ENCODE results near the gene LGALS7. TPM values are rescaled to one million over a fixed set of nuclear protein-coding genes. Genes with fewer than 3 reads are reported as not detected.

The LGALS7 gene
- polyA plus RNA-seq, 1 of the 3 experiments (the other 2 are of a cell fraction), result not detected

DNA sequence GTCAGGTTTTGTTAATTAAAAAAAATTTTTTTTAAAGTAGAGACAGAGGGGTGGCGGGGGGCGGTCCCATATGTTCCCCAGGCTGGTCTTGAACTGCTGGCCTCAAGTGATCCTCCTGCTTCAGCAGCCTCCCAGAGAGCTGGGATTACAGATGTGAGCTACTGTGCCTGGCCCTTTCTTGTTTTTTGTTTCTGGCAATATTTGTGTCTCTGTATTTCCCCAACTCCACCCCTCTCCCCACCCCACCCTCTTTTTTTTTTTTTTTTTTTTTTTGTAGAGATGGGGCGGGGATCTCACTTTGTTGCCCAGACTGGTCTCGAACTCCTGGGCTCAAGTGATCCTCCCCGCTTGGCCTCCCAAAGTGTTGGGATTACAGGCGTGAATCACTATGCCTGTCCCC, 28.4 kb downstream of the LGALS7 start:
- no peaks in the 10 kb centered on the region for H4K20me1 ChIP-seq (ENCODE audit: insufficient read depth)
- POLR2A ChIA-PET, result no interaction called here
- no peak for DNase-seq

DNA sequence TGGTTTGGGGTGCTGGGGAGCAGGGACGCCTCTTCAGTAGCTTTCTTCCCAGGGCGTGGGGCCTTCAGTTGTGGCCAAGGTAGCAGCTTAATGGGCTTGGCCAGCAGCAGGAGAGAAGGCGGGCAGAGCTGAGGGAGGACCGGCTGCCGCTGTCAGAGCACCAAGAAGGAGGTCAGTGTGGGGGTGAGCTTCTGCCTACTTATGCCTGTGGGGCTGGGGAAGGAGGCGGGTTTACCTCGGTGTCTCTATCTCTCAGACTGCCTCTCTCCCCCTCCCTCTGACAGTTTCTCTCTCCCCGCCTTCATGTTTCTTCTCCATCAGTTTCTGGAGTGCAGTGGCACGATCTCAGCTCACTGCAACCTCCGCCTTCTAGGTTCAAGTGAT, 29.0 kb downstream of the LGALS7 start, which contains the start of gene CAPN12:
CAPN12 (minus strand) TSS at position 177 of the 384 bp plus-strand sequence. CDS start 309 bp downstream, outside the sequence.
- WGBS (ENCODE audit: low lambda C conversion rate), result 93% methylated on average over 8 of the region's 10 CpGs
- ChIA-PET POLR2A (no interaction called here), CTCF (interaction anchor here (1.1 to 1.2 kb wide), 2 partner anchors 14 to 186 kb away, joined by 3 to 4 read pairs; no protein-coding TSS in a partner anchor)

More for the DNA sequence above, 28.4 kb downstream of the LGALS7 start:
- no peaks in the 10 kb centered on the region for H3K4me1 ChIP-seq (ENCODE audit: control insufficient read depth in 1 of 2, insufficient read depth in 2 of 2, low read depth in 1 of 2, low read length in 1 of 2)
- no peak overlapping the region for H3K27ac ChIP-seq (ENCODE audit: low read depth in 2 of 2, low read length in 1 of 2)
- CTCF ChIA-PET, result interaction anchor here (1.1 kb wide), 1 partner anchor 15 kb away, joined by 4 read pairs; no protein-coding TSS in a partner anchor
- H3K9ac ChIP-seq, result no peak overlapping the region
- H2AFZ ChIP-seq (ENCODE audit: low read depth), result no peak overlapping the region
- H3K4me2 ChIP-seq, result no peak overlapping the region
- no peaks in the 10 kb centered on the region for H3K79me2 ChIP-seq (ENCODE audit: insufficient read depth)
- no peaks in the 10 kb centered on the region for H3F3A ChIP-seq (replicated peaks; ENCODE audit: insufficient read depth)
- no peaks in the 10 kb centered on the region for H3K9me3 ChIP-seq
- no peak overlapping the region for H3K4me3 ChIP-seq (ENCODE audit: low read depth in 2 of 2, low read length in 1 of 2)
- no peaks in the 10 kb centered on the region for H3K36me3 ChIP-seq (replicated peaks in 1 of 2; ENCODE audit: control insufficient read depth in 1 of 2, insufficient read depth in 2 of 2, low read length in 1 of 2)
- H3K27me3 ChIP-seq (ENCODE audit: insufficient read depth), result no peaks in the 10 kb centered on the region
- WGBS (ENCODE audit: low lambda C conversion rate), result 90% methylated on average over 6 of the region's 6 CpGs
- no peak for TF ChIP-seq GATA2 (CRISPR knock-in tag; IDR thresholded peaks at IDR 0.05)
- TF ChIP-seq SIN3A (IDR thresholded peaks at IDR 0.05; ENCODE audit: borderline replicate concordance, low read depth, low read length), result no peak
- no peak for TF ChIP-seq CHD2 (IDR thresholded peaks at IDR 0.05; ENCODE audit: low read length, partially characterized antibody)
- no peak for TF ChIP-seq MXI1 (IDR thresholded peaks at IDR 0.05; ENCODE audit: low read depth, low read length)
- no peak for TF ChIP-seq ELF1 (IDR thresholded peaks at IDR 0.05)
- no peaks in the 10 kb centered on the region for H3K9me2 ChIP-seq

More for the DNA sequence above, 29.0 kb downstream of the LGALS7 start, which contains the start of gene CAPN12:
- H3K36me3 ChIP-seq (replicated peaks in 1 of 2; ENCODE audit: control insufficient read depth in 1 of 2, insufficient read depth in 2 of 2, low read length in 1 of 2), result no peaks in the 10 kb centered on the region
- no peaks in the 10 kb centered on the region for H3F3A ChIP-seq (replicated peaks; ENCODE audit: insufficient read depth)
- H3K27me3 ChIP-seq (ENCODE audit: insufficient read depth), result no peaks in the 10 kb centered on the region
- H3K4me2 ChIP-seq, result no peak within 1 kb of the TSS
- DNase-seq, result no peak
- no peaks in the 10 kb centered on the region for H3K79me2 ChIP-seq (ENCODE audit: insufficient read depth)
- no peaks in the 10 kb centered on the region for H4K20me1 ChIP-seq (ENCODE audit: insufficient read depth)
- no peak within 1 kb of the TSS for H2AFZ ChIP-seq (ENCODE audit: low read depth)
- H3K4me3 ChIP-seq (ENCODE audit: low read depth in 2 of 2, low read length in 1 of 2), result no peak within 1 kb of the TSS
- TF ChIP-seq, protein P1, sequence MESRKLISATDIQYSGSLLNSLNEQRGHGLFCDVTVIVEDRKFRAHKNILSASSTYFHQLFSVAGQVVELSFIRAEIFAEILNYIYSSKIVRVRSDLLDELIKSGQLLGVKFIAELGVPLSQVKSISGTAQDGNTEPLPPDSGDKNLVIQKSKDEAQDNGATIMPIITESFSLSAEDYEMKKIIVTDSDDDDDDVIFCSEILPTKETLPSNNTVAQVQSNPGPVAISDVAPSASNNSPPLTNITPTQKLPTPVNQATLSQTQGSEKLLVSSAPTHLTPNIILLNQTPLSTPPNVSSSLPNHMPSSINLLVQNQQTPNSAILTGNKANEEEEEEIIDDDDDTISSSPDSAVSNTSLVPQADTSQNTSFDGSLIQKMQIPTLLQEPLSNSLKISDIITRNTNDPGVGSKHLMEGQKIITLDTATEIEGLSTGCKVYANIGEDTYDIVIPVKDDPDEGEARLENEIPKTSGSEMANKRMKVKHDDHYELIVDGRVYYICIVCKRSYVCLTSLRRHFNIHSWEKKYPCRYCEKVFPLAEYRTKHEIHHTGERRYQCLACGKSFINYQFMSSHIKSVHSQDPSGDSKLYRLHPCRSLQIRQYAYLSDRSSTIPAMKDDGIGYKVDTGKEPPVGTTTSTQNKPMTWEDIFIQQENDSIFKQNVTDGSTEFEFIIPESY (IDR thresholded peaks at IDR 0.05; ENCODE audit: borderline replicate concordance, low read depth), result no peak
- TF ChIP-seq JUND (IDR thresholded peaks at IDR 0.05) (no peak), FOXM1 (IDR thresholded peaks at IDR 0.05; ENCODE audit: low read depth) (no peak), EZH2phosphoT487 (IDR thresholded peaks at IDR 0.05; ENCODE audit: borderline replicate concordance, low read depth) (no peak), RFX5 (IDR thresholded peaks at IDR 0.05; ENCODE audit: low read length) (no peak), NFIC (IDR thresholded peaks at IDR 0.05; ENCODE audit: borderline replicate concordance) (no peak)
- TF ChIP-seq, protein P2, sequence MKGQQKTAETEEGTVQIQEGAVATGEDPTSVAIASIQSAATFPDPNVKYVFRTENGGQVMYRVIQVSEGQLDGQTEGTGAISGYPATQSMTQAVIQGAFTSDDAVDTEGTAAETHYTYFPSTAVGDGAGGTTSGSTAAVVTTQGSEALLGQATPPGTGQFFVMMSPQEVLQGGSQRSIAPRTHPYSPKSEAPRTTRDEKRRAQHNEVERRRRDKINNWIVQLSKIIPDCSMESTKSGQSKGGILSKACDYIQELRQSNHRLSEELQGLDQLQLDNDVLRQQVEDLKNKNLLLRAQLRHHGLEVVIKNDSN (IDR thresholded peaks at IDR 0.05; ENCODE audit: borderline replicate concordance, low read depth), result no peak
- TF ChIP-seq, protein P3, sequence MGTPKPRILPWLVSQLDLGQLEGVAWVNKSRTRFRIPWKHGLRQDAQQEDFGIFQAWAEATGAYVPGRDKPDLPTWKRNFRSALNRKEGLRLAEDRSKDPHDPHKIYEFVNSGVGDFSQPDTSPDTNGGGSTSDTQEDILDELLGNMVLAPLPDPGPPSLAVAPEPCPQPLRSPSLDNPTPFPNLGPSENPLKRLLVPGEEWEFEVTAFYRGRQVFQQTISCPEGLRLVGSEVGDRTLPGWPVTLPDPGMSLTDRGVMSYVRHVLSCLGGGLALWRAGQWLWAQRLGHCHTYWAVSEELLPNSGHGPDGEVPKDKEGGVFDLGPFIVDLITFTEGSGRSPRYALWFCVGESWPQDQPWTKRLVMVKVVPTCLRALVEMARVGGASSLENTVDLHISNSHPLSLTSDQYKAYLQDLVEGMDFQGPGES (IDR thresholded peaks at IDR 0.05; ENCODE audit: low read depth, low read length), result no peak
- TF ChIP-seq, protein P4, sequence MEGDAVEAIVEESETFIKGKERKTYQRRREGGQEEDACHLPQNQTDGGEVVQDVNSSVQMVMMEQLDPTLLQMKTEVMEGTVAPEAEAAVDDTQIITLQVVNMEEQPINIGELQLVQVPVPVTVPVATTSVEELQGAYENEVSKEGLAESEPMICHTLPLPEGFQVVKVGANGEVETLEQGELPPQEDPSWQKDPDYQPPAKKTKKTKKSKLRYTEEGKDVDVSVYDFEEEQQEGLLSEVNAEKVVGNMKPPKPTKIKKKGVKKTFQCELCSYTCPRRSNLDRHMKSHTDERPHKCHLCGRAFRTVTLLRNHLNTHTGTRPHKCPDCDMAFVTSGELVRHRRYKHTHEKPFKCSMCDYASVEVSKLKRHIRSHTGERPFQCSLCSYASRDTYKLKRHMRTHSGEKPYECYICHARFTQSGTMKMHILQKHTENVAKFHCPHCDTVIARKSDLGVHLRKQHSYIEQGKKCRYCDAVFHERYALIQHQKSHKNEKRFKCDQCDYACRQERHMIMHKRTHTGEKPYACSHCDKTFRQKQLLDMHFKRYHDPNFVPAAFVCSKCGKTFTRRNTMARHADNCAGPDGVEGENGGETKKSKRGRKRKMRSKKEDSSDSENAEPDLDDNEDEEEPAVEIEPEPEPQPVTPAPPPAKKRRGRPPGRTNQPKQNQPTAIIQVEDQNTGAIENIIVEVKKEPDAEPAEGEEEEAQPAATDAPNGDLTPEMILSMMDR (IDR thresholded peaks at IDR 0.05), result no peak
- H3K9ac ChIP-seq, result no peak within 1 kb of the TSS
- H3K9me2 ChIP-seq, result no peaks in the 10 kb centered on the region
- no peak within 1 kb of the TSS for H3K27ac ChIP-seq (ENCODE audit: low read depth in 2 of 2, low read length in 1 of 2)
- no peaks in the 10 kb centered on the region for H3K4me1 ChIP-seq (ENCODE audit: control insufficient read depth in 1 of 2, insufficient read depth in 2 of 2, low read depth in 1 of 2, low read length in 1 of 2)
- H3K9me3 ChIP-seq, result no peaks in the 10 kb centered on the region

Measured in SK-N-SH (cell line).